Duodenal mucosa (tissue), 2 donors: ENCODE data around the gene CORO1C.
A peak's percentile ranks its signal among the peaks of the same experiment; 100 is the strongest.

Source experiments
- H3K27ac ChIP-seq: one replicate; pipeline ENCODE4 v1.7.0; 2013; ENCODE audit warnings: low read depth, low read length
- H3K27me3 ChIP-seq, 2 donors: one replicate each; pipeline ENCODE4 v1.7.0; 2013; ENCODE audit warnings: low read length in 2 of 2, control low read depth in 1 of 2; ENCODE audit not compliant: insufficient read depth in 2 of 2, control insufficient read depth in 1 of 2
- H3K36me3 ChIP-seq, 2 donors: one replicate each; pipeline ENCODE4 v1.7.0; 2013; ENCODE audit warnings: low read length in 2 of 2, control low read depth in 1 of 2; ENCODE audit not compliant: insufficient read depth in 2 of 2, control insufficient read depth in 1 of 2
- H3K4me1 ChIP-seq, 2 donors: one replicate each; pipeline ENCODE4 v1.7.0; 2013; ENCODE audit warnings: low read length in 2 of 2, control low read depth in 1 of 2; ENCODE audit not compliant: insufficient read depth in 2 of 2, control insufficient read depth in 1 of 2
- H3K4me3 ChIP-seq, 2 donors: one replicate each; pipeline ENCODE4 v1.7.0; 2013; ENCODE audit warnings: low read length in 2 of 2, low read depth in 1 of 2
- H3K9ac ChIP-seq, 2 donors: one replicate each; pipeline ENCODE4 v1.7.0; 2013; ENCODE audit warnings: low read length in 2 of 2, low read depth in 1 of 2
- H3K9me3 ChIP-seq, 2 donors: one replicate each; pipeline ENCODE4 v1.7.0; 2013; ENCODE audit warnings: low read length in 2 of 2, control low read depth in 1 of 2; ENCODE audit not compliant: control insufficient read depth in 1 of 2

The CORO1C gene

GRCh38 chr12:108602976-108603704 lies 128.2 kb downstream of the CORO1C start:
- H3K4me3 ChIP-seq: no peak overlapping the region
- no peak overlapping the region for H3K27ac ChIP-seq
- H3K4me1 ChIP-seq: no peaks in the 10 kb centered on the region
- no peaks in the 10 kb centered on the region for H3K27me3 ChIP-seq
- no peak overlapping the region for H3K9ac ChIP-seq
- H3K9me3 ChIP-seq: no peaks in the 10 kb centered on the region
- H3K36me3 ChIP-seq: no peaks in the 10 kb centered on the region

- H3K9me3 ChIP-seq: no peaks in the 10 kb centered on the region
- H3K27ac ChIP-seq: no peak overlapping the region
- no peak overlapping the region for H3K4me3 ChIP-seq
These were observed 129.1 kb downstream of the CORO1C start for GRCh38 chr12:108602209-108602705.

DNA sequence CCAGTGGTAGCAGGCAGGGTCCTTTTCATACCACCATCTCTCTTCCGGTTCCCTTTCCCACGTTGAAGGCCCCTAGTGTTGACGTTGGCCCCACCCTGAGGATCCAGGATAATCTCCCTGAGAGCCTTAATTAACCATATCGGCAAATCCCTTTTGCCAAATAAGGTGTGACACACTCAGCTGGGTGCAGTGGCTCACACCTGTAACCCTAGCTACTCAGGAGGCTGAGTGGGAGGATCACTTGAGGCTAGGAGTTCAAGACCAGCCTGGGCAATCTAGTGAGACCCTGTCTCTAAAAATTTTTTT lies 130.7 kb downstream of the CORO1C start:
- Histone ChIP-seq H3K4me3 (no peak overlapping the region), H3K27me3 (no peaks in the 10 kb centered on the region), H3K4me1 (no peaks in the 10 kb centered on the region)

More at GRCh38 chr12:108602209-108602705, 129.1 kb downstream of the CORO1C start:
- Histone ChIP-seq H3K27me3 (no peaks in the 10 kb centered on the region), H3K4me1 (no peaks in the 10 kb centered on the region), H3K36me3 (no peaks in the 10 kb centered on the region), H3K9ac (no peak overlapping the region)

DNA sequence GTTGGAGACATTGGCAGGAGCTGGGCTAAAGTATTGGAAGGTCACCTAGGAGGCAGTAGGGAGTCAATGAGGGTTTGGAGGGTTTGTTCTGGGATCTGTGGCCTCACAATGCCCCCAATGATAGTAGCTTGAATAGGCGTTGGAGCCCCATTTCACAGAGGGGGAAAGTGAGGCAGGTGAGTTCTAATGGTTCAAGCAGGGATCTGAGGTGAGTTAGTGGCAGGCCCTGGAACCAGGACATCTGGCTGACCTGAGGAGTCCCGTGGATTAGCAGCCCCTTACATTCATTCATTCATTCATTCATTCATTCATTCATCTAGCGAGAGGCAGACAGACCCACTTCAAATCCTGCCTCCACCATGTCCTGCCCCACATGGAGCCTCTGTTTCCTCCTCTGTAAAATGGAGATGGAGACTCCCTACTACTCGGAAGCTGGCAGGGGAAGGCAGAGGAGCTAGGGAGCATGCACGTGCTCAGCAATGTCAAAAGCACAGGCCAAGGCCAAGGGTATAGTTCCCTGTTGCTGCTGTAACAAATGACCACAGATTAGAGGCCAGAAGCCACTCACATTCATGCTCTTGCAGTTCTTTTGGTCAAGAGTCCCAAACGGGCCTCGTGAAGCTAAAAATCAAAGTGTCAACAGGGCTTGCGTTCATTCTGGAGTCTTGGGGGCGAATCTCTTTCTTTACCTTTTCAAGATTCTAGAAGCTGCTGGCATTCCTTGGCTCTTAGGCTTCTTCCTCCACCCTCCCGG lies 131.2 kb downstream of the CORO1C start:
- no peak overlapping the region for H3K9ac ChIP-seq
- no peaks in the 10 kb centered on the region for H3K4me1 ChIP-seq
- H3K36me3 ChIP-seq: no peaks in the 10 kb centered on the region

More for the DNA sequence above, 130.7 kb downstream of the CORO1C start:
- no peak overlapping the region for H3K27ac ChIP-seq
- no peaks in the 10 kb centered on the region for H3K9me3 ChIP-seq
- H3K9ac ChIP-seq: no peak overlapping the region
- no peaks in the 10 kb centered on the region for H3K36me3 ChIP-seq

GRCh38 chr12:108599541-108599940 lies 131.8 kb downstream of the CORO1C start:
- no peak overlapping the region for H3K27ac ChIP-seq
- no peak overlapping the region for H3K9ac ChIP-seq
- H3K4me3 ChIP-seq: no peak overlapping the region
- no peaks in the 10 kb centered on the region for H3K36me3 ChIP-seq
- no peaks in the 10 kb centered on the region for H3K9me3 ChIP-seq
- no peaks in the 10 kb centered on the region for H3K4me1 ChIP-seq
- no peaks in the 10 kb centered on the region for H3K27me3 ChIP-seq

More for the DNA sequence above, 131.2 kb downstream of the CORO1C start:
- Histone ChIP-seq H3K27ac (no peak overlapping the region), H3K4me3 (no peak overlapping the region), H3K27me3 (no peaks in the 10 kb centered on the region), H3K9me3 (no peaks in the 10 kb centered on the region)

DNA sequence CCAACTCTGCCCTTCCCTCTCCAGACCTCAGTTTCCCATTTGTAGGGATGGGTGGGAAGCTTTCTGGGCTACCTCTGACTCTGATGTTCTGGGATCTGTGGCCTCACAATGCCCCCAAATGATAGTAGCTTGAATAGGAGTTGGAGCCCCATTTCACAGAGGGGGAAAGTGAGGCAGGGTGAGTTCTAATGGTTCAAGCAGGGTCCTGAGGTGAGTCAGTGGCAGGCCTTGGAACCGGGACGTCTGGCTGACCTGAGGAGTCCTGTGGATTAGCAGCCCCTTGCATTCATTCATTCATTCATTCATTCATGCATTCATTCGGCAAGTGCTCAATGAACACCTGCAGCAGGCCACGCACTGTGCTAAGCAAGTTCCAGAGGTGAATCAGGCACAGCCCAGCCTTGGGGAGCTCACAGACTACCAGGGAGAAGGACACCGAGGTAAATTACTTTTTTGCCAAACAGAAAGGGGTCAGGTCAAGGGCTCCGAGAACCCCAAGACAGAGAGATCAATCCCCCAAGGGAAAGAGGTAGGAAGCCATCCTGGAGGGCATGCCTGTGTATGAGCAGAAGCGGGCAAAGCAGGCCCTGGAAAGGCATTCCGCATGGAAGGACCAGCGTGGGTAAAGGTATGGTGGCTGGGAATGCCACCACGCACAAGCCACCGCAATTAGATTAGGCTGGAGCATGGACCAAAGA lies 132.6 kb downstream of the CORO1C start:
- no peak overlapping the region for H3K9ac ChIP-seq
- no peaks in the 10 kb centered on the region for H3K9me3 ChIP-seq
- H3K4me3 ChIP-seq: no peak overlapping the region
- H3K27ac ChIP-seq: peak overlapping the region; percentile 22
- H3K36me3 ChIP-seq: no peaks in the 10 kb centered on the region
- H3K27me3 ChIP-seq: no peaks in the 10 kb centered on the region
- no peaks in the 10 kb centered on the region for H3K4me1 ChIP-seq

DNA sequence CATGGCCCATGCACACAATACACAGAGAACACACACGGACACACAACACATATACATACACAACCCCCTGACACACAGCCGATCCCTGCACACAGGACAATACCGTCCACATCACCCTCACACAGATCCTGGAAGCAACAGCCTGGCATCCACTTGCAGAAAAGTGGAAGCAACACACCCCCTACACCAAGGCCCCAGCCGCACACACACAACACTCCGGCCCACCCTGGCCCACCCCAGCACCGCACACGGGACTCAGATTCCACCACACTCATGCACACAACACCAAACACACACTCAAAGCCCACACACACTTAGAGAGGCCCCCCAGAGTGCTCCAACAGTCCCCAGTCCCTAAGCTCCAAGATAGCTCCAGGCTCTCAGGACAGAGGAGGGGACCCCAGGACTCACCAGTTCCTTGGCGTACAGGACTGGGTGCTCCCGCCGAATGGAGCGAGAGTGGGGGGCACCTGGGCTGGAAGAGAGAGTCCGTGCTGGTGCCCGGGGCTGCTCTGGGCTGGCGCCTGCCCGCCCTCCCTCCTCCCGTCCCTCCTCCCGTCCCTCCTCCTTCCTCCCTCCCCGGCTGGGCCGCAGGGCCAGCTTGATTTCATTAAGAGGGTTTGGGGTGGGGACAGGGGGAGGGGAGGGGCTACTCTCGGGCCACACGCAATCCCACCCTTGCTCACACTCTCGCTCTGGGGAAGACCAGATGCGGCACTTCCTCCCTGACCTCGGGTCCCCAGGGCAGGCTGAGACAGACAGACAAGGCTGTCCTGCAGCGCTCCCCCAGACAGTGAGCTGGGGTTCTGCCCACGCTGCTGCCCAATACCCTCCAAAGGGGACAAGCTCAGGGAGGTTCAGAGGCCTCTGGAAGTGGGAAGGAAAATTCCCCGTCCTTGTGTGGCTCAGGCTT lies 133.5 kb downstream of the CORO1C start, which contains the start of gene TMEM119:
TSS of gene TMEM119 (minus strand) at position 526 of the 913 bp plus-strand sequence. CDS start 5,701 bp downstream, outside the sequence.
- no peaks in the 10 kb centered on the region for H3K4me1 ChIP-seq
- H3K36me3 ChIP-seq: no peaks in the 10 kb centered on the region
- H3K27me3 ChIP-seq: no peaks in the 10 kb centered on the region
- H3K9ac ChIP-seq: peak within 1 kb of the TSS; percentile 10 to 25
- no peaks in the 10 kb centered on the region for H3K9me3 ChIP-seq
- H3K27ac ChIP-seq: peak within 1 kb of the TSS; percentile 22
- H3K4me3 ChIP-seq: peak within 1 kb of the TSS; percentile 46 to 65

DNA sequence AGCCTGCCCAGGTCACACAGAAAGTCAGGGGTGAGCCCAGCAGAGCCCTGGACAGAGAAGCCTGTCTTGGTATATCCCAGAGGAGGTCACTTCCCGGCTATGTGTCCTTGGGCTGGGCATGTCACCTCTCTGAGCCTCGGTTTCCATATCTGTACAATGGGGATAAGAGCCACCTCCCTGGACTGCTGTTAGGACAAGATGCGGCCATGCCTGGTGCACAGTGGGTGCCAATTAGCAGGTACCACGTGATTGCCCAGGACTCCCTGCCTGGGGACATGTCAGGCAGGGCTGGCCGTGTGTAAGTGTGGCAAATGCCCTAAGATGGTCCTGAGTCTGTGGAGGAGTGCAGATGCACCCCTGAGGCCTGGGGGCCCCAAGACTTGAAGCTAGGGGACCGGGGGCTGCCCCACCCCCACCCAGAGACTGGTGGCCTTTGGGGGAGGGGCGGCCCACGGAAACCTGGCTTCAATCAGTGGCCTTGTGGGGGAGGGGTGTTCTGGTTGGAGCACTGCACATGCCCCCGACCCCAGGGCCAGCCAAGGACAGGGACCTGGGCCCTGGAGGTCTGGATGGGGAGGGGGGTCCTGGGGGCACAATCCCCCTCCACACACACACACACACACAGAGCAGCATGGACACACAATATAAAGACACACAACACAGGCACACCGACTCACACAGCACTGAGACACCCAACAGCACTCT lies 134.3 kb downstream of the CORO1C start:
- Histone ChIP-seq H3K27me3 (no peaks in the 10 kb centered on the region), H3K27ac (peak overlapping the region; percentile 17), H3K9me3 (no peaks in the 10 kb centered on the region), H3K4me1 (no peaks in the 10 kb centered on the region), H3K4me3 (peak overlapping the region; percentile 46 to 65), H3K36me3 (no peaks in the 10 kb centered on the region), H3K9ac (peak overlapping the region; percentile 10 to 25)
